ENCODE measurements around the gene OR2A42. TPM values are rescaled to one million over a fixed set of nuclear protein-coding genes. Genes with fewer than 3 reads are reported as not detected.
"Not testable (repeated sequence)": the region's sequence is repeated elsewhere in the genome, so short reads cannot be mapped to it uniquely, and the experiment has no call there.

OR2A42 gene
- total RNA-seq, 1 experiment from 2014 or later, result 0.40 TPM

GRCh38 chr7:144245372-144245771 is 6.0 kb upstream of the OR2A42 start:
- H3K4me3 ChIP-seq (ENCODE audit: low read length); H3K79me2 ChIP-seq (ENCODE audit: low read length); H3K36me3 ChIP-seq (ENCODE audit: low read depth, low read length); H3K9ac ChIP-seq (ENCODE audit: low read length); ATAC-seq; BruUV-seq (replicated peaks); H3F3A ChIP-seq (ENCODE audit: low read length, unreplicated experiment); CTCF ChIA-PET; H3K4me1 ChIP-seq (ENCODE audit: insufficient read depth, low read length); POLR2A ChIA-PET (ENCODE audit: unreplicated experiment); H3K4me2 ChIP-seq (ENCODE audit: low read length); H3K27ac ChIP-seq (ENCODE audit: low read length); intact Hi-C loops (cut with micrococcal nuclease); H4K20me1 ChIP-seq (ENCODE audit: low read length); DNase-seq; H3K27me3 ChIP-seq (ENCODE audit: low read length); H2AFZ ChIP-seq (ENCODE audit: low read length); H3K9me2 ChIP-seq (replicated peaks; ENCODE audit: low read length); H3K9me3 ChIP-seq (ENCODE audit: low read length): not testable (repeated sequence)

- H3F3A ChIP-seq (ENCODE audit: low read length, unreplicated experiment); H3K79me2 ChIP-seq (ENCODE audit: low read length); H3K4me1 ChIP-seq (ENCODE audit: insufficient read depth, low read length); H4K20me1 ChIP-seq (ENCODE audit: low read length); H3K4me3 ChIP-seq (ENCODE audit: low read length); BruUV-seq (replicated peaks); H3K4me2 ChIP-seq (ENCODE audit: low read length); ATAC-seq; POLR2A ChIA-PET (ENCODE audit: unreplicated experiment); CTCF ChIA-PET; H3K36me3 ChIP-seq (ENCODE audit: low read depth, low read length); H3K9me3 ChIP-seq (ENCODE audit: low read length); H3K27me3 ChIP-seq (ENCODE audit: low read length); H3K27ac ChIP-seq (ENCODE audit: low read length); H3K9me2 ChIP-seq (replicated peaks; ENCODE audit: low read length); H2AFZ ChIP-seq (ENCODE audit: low read length); intact Hi-C loops (cut with micrococcal nuclease); H3K9ac ChIP-seq (ENCODE audit: low read length): not testable (repeated sequence)
- peak; percentile 0 for DNase-seq
Measured at GRCh38 chr7:144238530-144239082, 799 bp downstream of the OR2A42 start.

GRCh38 chr7:144233039-144233438 is 6.4 kb downstream of the OR2A42 start:
- H3K36me3 ChIP-seq (ENCODE audit: low read depth, low read length); H3K4me2 ChIP-seq (ENCODE audit: low read length); H3K27me3 ChIP-seq (ENCODE audit: low read length); CTCF ChIA-PET; H3K79me2 ChIP-seq (ENCODE audit: low read length); H3F3A ChIP-seq (ENCODE audit: low read length, unreplicated experiment); DNase-seq; POLR2A ChIA-PET (ENCODE audit: unreplicated experiment); H3K4me1 ChIP-seq (ENCODE audit: insufficient read depth, low read length); ATAC-seq; H4K20me1 ChIP-seq (ENCODE audit: low read length); H3K9ac ChIP-seq (ENCODE audit: low read length); H3K9me3 ChIP-seq (ENCODE audit: low read length); H3K27ac ChIP-seq (ENCODE audit: low read length); H3K9me2 ChIP-seq (replicated peaks; ENCODE audit: low read length); H2AFZ ChIP-seq (ENCODE audit: low read length); H3K4me3 ChIP-seq (ENCODE audit: low read length); BruUV-seq (replicated peaks); intact Hi-C loops (cut with micrococcal nuclease): not testable (repeated sequence)

DNA sequence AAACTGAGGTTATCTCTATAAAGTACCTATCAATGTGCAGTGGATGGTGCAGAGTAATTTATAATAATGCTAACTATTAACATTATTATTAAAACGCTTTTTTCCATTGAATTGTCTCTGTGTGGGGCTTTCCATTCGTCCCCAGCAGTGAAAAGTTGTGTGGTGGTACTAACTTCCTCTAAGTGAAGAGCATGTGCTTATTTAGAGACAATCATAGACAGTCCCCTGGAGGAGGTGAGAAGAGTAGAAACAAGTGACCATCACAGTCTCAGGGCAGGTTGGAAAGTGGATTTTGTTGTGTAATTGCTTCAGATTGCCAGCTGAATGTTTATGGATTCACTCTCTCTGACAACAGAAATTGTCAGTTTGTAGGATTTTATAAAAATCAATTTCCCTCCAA is 8.4 kb downstream of the OR2A42 start:
- H3K4me3 ChIP-seq (ENCODE audit: low read length); H3K27me3 ChIP-seq (ENCODE audit: low read length); intact Hi-C loops (cut with micrococcal nuclease); H3K36me3 ChIP-seq (ENCODE audit: low read depth, low read length); H3K27ac ChIP-seq (ENCODE audit: low read length); DNase-seq; H4K20me1 ChIP-seq (ENCODE audit: low read length); H3K4me2 ChIP-seq (ENCODE audit: low read length); H3K9ac ChIP-seq (ENCODE audit: low read length); H2AFZ ChIP-seq (ENCODE audit: low read length); ATAC-seq; H3K79me2 ChIP-seq (ENCODE audit: low read length); CTCF ChIA-PET; POLR2A ChIA-PET (ENCODE audit: unreplicated experiment); H3K4me1 ChIP-seq (ENCODE audit: insufficient read depth, low read length); H3F3A ChIP-seq (ENCODE audit: low read length, unreplicated experiment); H3K9me3 ChIP-seq (ENCODE audit: low read length); H3K9me2 ChIP-seq (replicated peaks; ENCODE audit: low read length); BruUV-seq (replicated peaks): not testable (repeated sequence)

GRCh38 chr7:144228810-144229209 is 10.6 kb downstream of the OR2A42 start:
- H3K9me3 ChIP-seq (ENCODE audit: low read length); H3K79me2 ChIP-seq (ENCODE audit: low read length); H3K36me3 ChIP-seq (ENCODE audit: low read depth, low read length); H3K9me2 ChIP-seq (replicated peaks; ENCODE audit: low read length); H2AFZ ChIP-seq (ENCODE audit: low read length); H3K9ac ChIP-seq (ENCODE audit: low read length); POLR2A ChIA-PET (ENCODE audit: unreplicated experiment); H3K27me3 ChIP-seq (ENCODE audit: low read length); H3K4me2 ChIP-seq (ENCODE audit: low read length); intact Hi-C loops (cut with micrococcal nuclease); H3K4me1 ChIP-seq (ENCODE audit: insufficient read depth, low read length); H3K4me3 ChIP-seq (ENCODE audit: low read length); BruUV-seq (replicated peaks); DNase-seq; ATAC-seq; H4K20me1 ChIP-seq (ENCODE audit: low read length); H3K27ac ChIP-seq (ENCODE audit: low read length); H3F3A ChIP-seq (ENCODE audit: low read length, unreplicated experiment); CTCF ChIA-PET: not testable (repeated sequence)

- H3K9me3 ChIP-seq (ENCODE audit: low read length); BruUV-seq (replicated peaks); ATAC-seq; H3K9ac ChIP-seq (ENCODE audit: low read length); H3K79me2 ChIP-seq (ENCODE audit: low read length); H3K27ac ChIP-seq (ENCODE audit: low read length); H3K36me3 ChIP-seq (ENCODE audit: low read depth, low read length); H3F3A ChIP-seq (ENCODE audit: low read length, unreplicated experiment); H3K4me3 ChIP-seq (ENCODE audit: low read length); H3K9me2 ChIP-seq (replicated peaks; ENCODE audit: low read length); H2AFZ ChIP-seq (ENCODE audit: low read length); DNase-seq; H4K20me1 ChIP-seq (ENCODE audit: low read length); intact Hi-C loops (cut with micrococcal nuclease); POLR2A ChIA-PET (ENCODE audit: unreplicated experiment); H3K4me1 ChIP-seq (ENCODE audit: insufficient read depth, low read length); H3K4me2 ChIP-seq (ENCODE audit: low read length); CTCF ChIA-PET; H3K27me3 ChIP-seq (ENCODE audit: low read length): not testable (repeated sequence)
Measured at GRCh38 chr7:144226866-144227265, 12.5 kb downstream of the OR2A42 start.

DNA sequence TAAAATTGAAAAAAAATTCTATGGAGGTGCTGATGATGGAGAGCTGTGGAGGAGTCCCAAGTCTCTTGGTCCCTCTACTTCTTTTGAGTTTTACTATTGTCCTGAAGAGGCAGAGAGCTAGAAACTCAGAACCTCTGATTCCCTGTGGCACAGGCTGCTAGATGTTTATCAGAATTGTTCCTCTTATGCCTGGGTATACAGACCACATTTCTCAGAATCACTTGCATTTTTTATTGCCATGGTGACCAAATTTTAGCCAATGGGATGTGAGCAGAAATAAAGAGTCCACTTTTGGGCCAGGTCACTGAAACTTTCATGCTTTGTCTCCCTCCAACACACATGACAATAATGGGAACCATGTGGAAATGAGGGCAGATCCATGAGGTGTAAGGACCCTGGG is 15.7 kb downstream of the OR2A42 start:
- H3F3A ChIP-seq (ENCODE audit: low read length, unreplicated experiment); H3K4me3 ChIP-seq (ENCODE audit: low read length); H3K36me3 ChIP-seq (ENCODE audit: low read depth, low read length); intact Hi-C loops (cut with micrococcal nuclease); H3K27ac ChIP-seq (ENCODE audit: low read length); H3K27me3 ChIP-seq (ENCODE audit: low read length); CTCF ChIA-PET; H3K4me1 ChIP-seq (ENCODE audit: insufficient read depth, low read length); H3K9me2 ChIP-seq (replicated peaks; ENCODE audit: low read length); H3K79me2 ChIP-seq (ENCODE audit: low read length); H3K4me2 ChIP-seq (ENCODE audit: low read length); POLR2A ChIA-PET (ENCODE audit: unreplicated experiment); H2AFZ ChIP-seq (ENCODE audit: low read length); DNase-seq; H3K9ac ChIP-seq (ENCODE audit: low read length); H4K20me1 ChIP-seq (ENCODE audit: low read length); BruUV-seq (replicated peaks); ATAC-seq; H3K9me3 ChIP-seq (ENCODE audit: low read length): not testable (repeated sequence)
